Endodermal cell (in vitro differentiated cells): ENCODE measurements around the gene RNF130. TPM values are rescaled to one million over a fixed set of nuclear protein-coding genes. Genes with fewer than 3 reads are reported as not detected.
"Not testable (repeated sequence)": the region's sequence is repeated elsewhere in the genome, so short reads cannot be mapped to it uniquely, and the experiment has no call there.

ENCODE experiments used
- DNase-seq: peaks from one replicate; pipeline ENCODE4 v3.0.0-alpha.2; 2017
- H3K27ac ChIP-seq: 2 replicates; pipeline ENCODE4 v1.5.1; 2013; ENCODE audit warnings: mild to moderate bottlenecking, low read depth, low read length, moderate library complexity
- H3K27me3 ChIP-seq: 2 replicates; pipeline ENCODE4 v1.6.1; 2013; ENCODE audit warnings: mild to moderate bottlenecking, low read length, moderate library complexity; ENCODE audit not compliant: insufficient read depth, control insufficient read depth, poor library complexity, severe bottlenecking
- H3K36me3 ChIP-seq: 2 replicates; pipeline ENCODE4 v1.7.0; 2013; ENCODE audit warnings: mild to moderate bottlenecking, low read length, moderate library complexity; ENCODE audit not compliant: control insufficient read depth, insufficient read depth
- H3K4me1 ChIP-seq: one replicate; pipeline ENCODE4 v1.7.0; 2013; ENCODE audit warnings: low read length; ENCODE audit not compliant: control insufficient read depth, insufficient read depth
- H3K4me3 ChIP-seq: 2 replicates; pipeline ENCODE4 v1.5.1; 2013; ENCODE audit warnings: mild to moderate bottlenecking, low read length, moderate library complexity
- H3K9ac ChIP-seq: 2 replicates; pipeline ENCODE4 v1.6.1; 2013; ENCODE audit warnings: mild to moderate bottlenecking, low read length, moderate library complexity; ENCODE audit not compliant: poor library complexity, severe bottlenecking; ENCODE audit errors: extremely low read depth
- H3K9me3 ChIP-seq: 2 replicates; pipeline ENCODE4 v1.6.1; 2013; ENCODE audit warnings: mild to moderate bottlenecking, low read length, moderate library complexity; ENCODE audit not compliant: control insufficient read depth
- H3K27ac Mint-ChIP-seq: 2 replicates; pipeline ENCODE4 v1.8.0; 2020; ENCODE audit warnings: mixed read lengths
- H3K27me3 Mint-ChIP-seq: 2 replicates; pipeline ENCODE4 v1.8.0; 2021; ENCODE audit warnings: mild to moderate bottlenecking, mixed read lengths; ENCODE audit not compliant: insufficient read depth
- H3K36me3 Mint-ChIP-seq: 2 replicates; pipeline ENCODE4 v1.8.0; 2020; ENCODE audit warnings: low read depth, mixed read lengths
- H3K4me1 Mint-ChIP-seq: 2 replicates; pipeline ENCODE4 v1.8.0; 2020; ENCODE audit warnings: mixed read lengths
- H3K4me3 Mint-ChIP-seq: 2 replicates; pipeline ENCODE4 v1.8.0; 2020; ENCODE audit warnings: mild to moderate bottlenecking, moderate library complexity, mixed read lengths
- H3K9me3 Mint-ChIP-seq: 2 replicates; pipeline ENCODE4 v1.8.0; 2020; ENCODE audit warnings: mild to moderate bottlenecking, mixed read lengths
- CTCF ChIP-seq: fragments of 200-600 bp; sonication (generic); conservative IDR thresholded peaks from 2 replicates; pipeline ENCODE4 v1.5.0; 2021; ENCODE audit warnings: antibody characterized with exemption, mild to moderate bottlenecking
- WGBS, 2 experiments: methylation state at CpG; one replicate each; pipeline versions ENCODE4 v1.1.5 to v1.1.7; 2013; ENCODE audit warnings: missing lambda C conversion rate in 2 of 2, mixed read lengths in 1 of 2; ENCODE audit not compliant: insufficient coverage in 1 of 2, insufficient read length in 1 of 2; 5-methylcytosine and 5-hydroxymethylcytosine counted together
- total RNA-seq, 2 donors: library from RNA; stranded (reverse); fragmentation: NEBNext Ultra II Directional in 1 of 2; extraction: Animal tissue kit (Norgen Biotek cat#: 25700) in 1 of 2; gene quantifications; 2 replicates in 1 of 2; 3 replicates in 1 of 2; pipeline ENCODE4 v1.2.1, GENCODE V29; 2021

The RNF130 gene
- total RNA-seq, 2 donors from 2014 or later, result 64.7 to 74.4 TPM

- Histone ChIP-seq H3K9ac (no peak overlapping the region), H3K4me3 (no peak overlapping the region), H3K36me3 (peaks cover 78% of the 10 kb centered on the region), H3K27ac (no peak overlapping the region), H3K27me3 (no peaks in the 10 kb centered on the region), H3K4me1 (no peaks in the 10 kb centered on the region), H3K9me3 (peaks cover 32% of the 10 kb centered on the region)
- no peak overlapping the region for H3K4me3 Mint-ChIP-seq
- DNase-seq, result no peak
- TF ChIP-seq CTCF, result no peak
- H3K4me1 Mint-ChIP-seq, result peaks cover 2% of the 10 kb centered on the region
- peaks cover 67% of the 10 kb centered on the region for H3K36me3 Mint-ChIP-seq
- H3K27ac Mint-ChIP-seq, result no peak overlapping the region
- peaks cover 23% of the 10 kb centered on the region for H3K9me3 Mint-ChIP-seq
- no peaks in the 10 kb centered on the region for H3K27me3 Mint-ChIP-seq
- WGBS, 2 experiments, result 90 to 100% methylated on average over 2 to 5 of the region's 5 CpGs
Measured at GRCh38 chr5:180018347-180019060, 53.1 kb downstream of the RNF130 start.

GRCh38 chr5:180015523-180015922 lies 56.0 kb downstream of the RNF130 start:
- not testable (repeated sequence) for H3K27me3 Mint-ChIP-seq, H3K4me1 ChIP-seq, H3K9ac ChIP-seq, H3K27ac Mint-ChIP-seq, H3K4me3 Mint-ChIP-seq, H3K27me3 ChIP-seq, H3K27ac ChIP-seq, H3K4me1 Mint-ChIP-seq, H3K4me3 ChIP-seq, DNase-seq
- peaks cover 69% of the 10 kb centered on the region for H3K36me3 Mint-ChIP-seq
- peaks cover 13% of the 10 kb centered on the region for H3K9me3 Mint-ChIP-seq
- peaks cover 79% of the 10 kb centered on the region for H3K36me3 ChIP-seq
- H3K9me3 ChIP-seq, result peaks cover 13% of the 10 kb centered on the region
- no CpG with 5 or more reads among the region's 1 CpG for WGBS, 2 experiments

- TF ChIP-seq CTCF, result no peak
- Histone ChIP-seq H3K27me3 (no peaks in the 10 kb centered on the region), H3K4me1 (no peaks in the 10 kb centered on the region), H3K36me3 (peaks cover 73% of the 10 kb centered on the region), H3K4me3 (no peak overlapping the region), H3K27ac (no peak overlapping the region), H3K9ac (no peak overlapping the region), H3K9me3 (no peaks in the 10 kb centered on the region)
- peaks cover 64% of the 10 kb centered on the region for H3K36me3 Mint-ChIP-seq
- H3K9me3 Mint-ChIP-seq, result peaks cover 3% of the 10 kb centered on the region
- 73 to 88% methylated on average over 1 of the region's 1 CpG for WGBS, 2 experiments
- H3K4me3 Mint-ChIP-seq, result no peak overlapping the region
- DNase-seq, result no peak
- no peak overlapping the region for H3K27ac Mint-ChIP-seq
- peaks cover 7% of the 10 kb centered on the region for H3K4me1 Mint-ChIP-seq
- H3K27me3 Mint-ChIP-seq, result no peaks in the 10 kb centered on the region
Measured at GRCh38 chr5:180013678-180014077, 57.9 kb downstream of the RNF130 start.
